GM23338 (cell line): Measurements from ENCODE around the gene DBT. TPM values are rescaled to one million over a fixed set of nuclear protein-coding genes. Genes with fewer than 3 reads are reported as not detected.
"Not testable (repeated sequence)": the region's sequence is repeated elsewhere in the genome, so short reads cannot be mapped to it uniquely, and the experiment has no call there.

Source experiments
- ATAC-seq: fragments of 200-7000 bp; cut with Tn5 transposase; 3 replicates; pipeline ENCODE4 v1.9.1; 2020
- DNase-seq: peaks from one replicate; pipeline ENCODE4 v3.0.0-alpha.2; 2015; ENCODE audit warnings: low spot score
- H2AFZ ChIP-seq: fragments of 200-600 bp; sonication (generic); 2 replicates; pipeline ENCODE4 v1.8.0; 2016; ENCODE audit warnings: antibody characterized with exemption, mild to moderate bottlenecking, moderate library complexity
- H3F3A ChIP-seq: fragments of 200-600 bp; sonication (generic); replicated peaks from 2 replicates; pipeline ENCODE4 v1.8.0; 2017; ENCODE audit warnings: antibody characterized with exemption, mixed run types, low read depth
- H3K27ac ChIP-seq: fragments of 200-600 bp; sonication (generic); 2 replicates; pipeline ENCODE4 v1.6.1; 2016; ENCODE audit warnings: low read depth
- H3K27me3 ChIP-seq: fragments of 200-600 bp; sonication (generic); 2 replicates; pipeline ENCODE4 v1.8.0; 2016; ENCODE audit warnings: mild to moderate bottlenecking, mixed run types, moderate library complexity; ENCODE audit not compliant: insufficient read depth
- H3K36me3 ChIP-seq: fragments of 200-600 bp; sonication (generic); 2 replicates; pipeline ENCODE4 v1.8.0; 2016; ENCODE audit warnings: mild to moderate bottlenecking; ENCODE audit not compliant: insufficient read depth
- H3K4me1 ChIP-seq: fragments of 200-600 bp; sonication (generic); 2 replicates; pipeline ENCODE4 v1.8.0; 2016; ENCODE audit warnings: mild to moderate bottlenecking, moderate library complexity; ENCODE audit not compliant: insufficient read depth
- H3K4me2 ChIP-seq: fragments of 200-600 bp; sonication (generic); 2 replicates; pipeline ENCODE4 v1.7.1; 2017; ENCODE audit warnings: mixed run types
- H3K4me3 ChIP-seq: fragments of 200-600 bp; sonication (generic); 2 replicates; pipeline ENCODE4 v1.6.1; 2016; ENCODE audit warnings: mixed run types
- H3K79me2 ChIP-seq: fragments of 200-600 bp; sonication (generic); replicated peaks from 2 replicates; pipeline ENCODE4 v1.8.0; 2017; ENCODE audit warnings: mild to moderate bottlenecking; ENCODE audit not compliant: insufficient read depth
- H3K9me2 ChIP-seq: fragments of 200-600 bp; sonication (generic); 2 replicates; pipeline ENCODE4 v1.8.0; 2017; ENCODE audit not compliant: insufficient read depth
- H4K20me1 ChIP-seq: fragments of 200-600 bp; sonication (generic); replicated peaks from 2 replicates; pipeline ENCODE4 v1.8.0; 2017; ENCODE audit warnings: mild to moderate bottlenecking; ENCODE audit not compliant: insufficient read depth
- H3K27ac Mint-ChIP-seq: 2 replicates; pipeline ENCODE4 v1.8.0; 2020; ENCODE audit warnings: inconsistent platforms, mild to moderate bottlenecking, moderate library complexity, mixed read lengths
- H3K27me3 Mint-ChIP-seq: 3 replicates; pipeline ENCODE4 v1.8.0; 2022; ENCODE audit warnings: low read depth, mild to moderate bottlenecking, moderate library complexity, mixed read lengths, inconsistent platforms; ENCODE audit not compliant: insufficient read depth, poor library complexity
- H3K36me3 Mint-ChIP-seq: 3 replicates; pipeline ENCODE4 v1.8.0; 2021; ENCODE audit warnings: low read depth, mild to moderate bottlenecking, inconsistent platforms, moderate library complexity, mixed read lengths
- H3K4me1 Mint-ChIP-seq: 3 replicates; pipeline ENCODE4 v1.8.0; 2020; ENCODE audit warnings: mild to moderate bottlenecking, inconsistent platforms, mixed read lengths
- H3K4me3 Mint-ChIP-seq: 3 replicates; pipeline ENCODE4 v1.8.0; 2021; ENCODE audit warnings: moderate library complexity, mild to moderate bottlenecking, inconsistent platforms, mixed read lengths
- H3K9me3 Mint-ChIP-seq: 3 replicates; pipeline ENCODE4 v1.8.0; 2020; ENCODE audit warnings: moderate library complexity, mild to moderate bottlenecking, inconsistent platforms, mixed read lengths
- CREB1 ChIP-seq: fragments of 250-450 bp; sonication (Bioruptor Pico); IDR thresholded peaks from 2 replicates; pipeline ENCODE4 v1.5.0; 2020; ENCODE audit warnings: low read depth, mild to moderate bottlenecking, moderate library complexity
- JUNB ChIP-seq: IDR thresholded peaks from one replicate; pipeline ENCODE4 v1.6.1; 2016; ENCODE audit warnings: antibody characterized with exemption; ENCODE audit not compliant: unreplicated experiment
- NANOG ChIP-seq: IDR thresholded peaks from 2 replicates; pipeline ENCODE4 v1.6.1; 2016; ENCODE audit warnings: antibody characterized with exemption, borderline replicate concordance
- ZNF114 ChIP-seq: fragments of 250-450 bp; sonication (Bioruptor Pico); IDR thresholded peaks from 2 replicates; pipeline ENCODE4 v1.5.0; 2020; ENCODE audit warnings: mild to moderate bottlenecking, moderate library complexity
- ZNF331 ChIP-seq: fragments of 250-450 bp; sonication (Bioruptor Pico); IDR thresholded peaks from 2 replicates; pipeline ENCODE4 v1.5.0; 2020; ENCODE audit warnings: low read depth, mild to moderate bottlenecking, moderate library complexity
- polyA plus RNA-seq: library from polyadenylated mRNA; unstranded; fragments of >200 nt; fragmentation: Nextera tagmentation; extraction: Ambion mirVana; gene quantifications from 2 replicates; pipeline ENCODE4 v1.2.1, GENCODE V29; 2016
- total RNA-seq: library from RNA; depleted of rRNA; stranded (reverse); fragments of >200 nt; shearing (Covaris generic); gene quantifications from 2 replicates; pipeline ENCODE4 v1.2.3, GENCODE V29; 2014
- TF ChIP-seq, protein P1 (sequence below): fragments of 250-450 bp; sonication (Bioruptor Pico); IDR thresholded peaks from 2 replicates; pipeline ENCODE4 v1.5.0; 2020; ENCODE audit warnings: mild to moderate bottlenecking, moderate library complexity
- TF ChIP-seq, protein P2 (sequence below): IDR thresholded peaks from one replicate; pipeline ENCODE4 v1.6.1; 2018; ENCODE audit warnings: antibody characterized with exemption; ENCODE audit not compliant: unreplicated experiment
- TF ChIP-seq, protein P3 (sequence below): IDR thresholded peaks from 2 replicates; pipeline ENCODE4 v1.6.1; 2016; ENCODE audit warnings: antibody characterized with exemption
- TF ChIP-seq, protein P4 (sequence below), 2 experiments: fragments of 200-600 bp in 1 of 2; sonication (generic) in 1 of 2; conservative IDR thresholded peaks; 2 replicates each; pipeline versions ENCODE4 v1.5.1 to v1.6.1; 2016 to 2017; ENCODE audit warnings: antibody characterized with exemption in 2 of 2, low read depth in 2 of 2, mild to moderate bottlenecking in 2 of 2, moderate library complexity in 1 of 2

The DBT gene
- total and polyA plus RNA-seq, 2 experiments from 2014 or later: 8.1 to 14.7 TPM

DNA sequence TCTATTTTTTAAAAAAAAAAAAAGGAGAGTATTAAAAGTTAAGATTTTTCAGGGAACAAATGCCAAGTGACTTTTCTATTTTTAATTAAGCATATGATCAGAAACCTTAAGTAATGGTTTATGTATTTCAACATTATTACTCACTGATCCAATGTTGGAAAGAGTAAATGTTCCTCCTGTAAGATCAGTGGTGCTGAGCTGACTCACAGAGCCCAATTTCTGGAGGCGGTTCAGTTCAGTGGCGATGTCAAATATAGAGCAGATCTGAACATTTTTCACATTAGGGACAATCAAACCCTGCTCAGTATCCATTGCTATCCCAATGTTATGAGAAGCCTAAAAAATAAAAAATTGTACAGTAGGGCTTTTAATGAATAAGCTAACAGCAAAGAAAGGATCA, 43.3 kb downstream of the DBT start:
- no peak for TF ChIP-seq CREB1
- TF ChIP-seq JUNB: no peak
- TF ChIP-seq NANOG: no peak
- TF ChIP-seq, protein P1, sequence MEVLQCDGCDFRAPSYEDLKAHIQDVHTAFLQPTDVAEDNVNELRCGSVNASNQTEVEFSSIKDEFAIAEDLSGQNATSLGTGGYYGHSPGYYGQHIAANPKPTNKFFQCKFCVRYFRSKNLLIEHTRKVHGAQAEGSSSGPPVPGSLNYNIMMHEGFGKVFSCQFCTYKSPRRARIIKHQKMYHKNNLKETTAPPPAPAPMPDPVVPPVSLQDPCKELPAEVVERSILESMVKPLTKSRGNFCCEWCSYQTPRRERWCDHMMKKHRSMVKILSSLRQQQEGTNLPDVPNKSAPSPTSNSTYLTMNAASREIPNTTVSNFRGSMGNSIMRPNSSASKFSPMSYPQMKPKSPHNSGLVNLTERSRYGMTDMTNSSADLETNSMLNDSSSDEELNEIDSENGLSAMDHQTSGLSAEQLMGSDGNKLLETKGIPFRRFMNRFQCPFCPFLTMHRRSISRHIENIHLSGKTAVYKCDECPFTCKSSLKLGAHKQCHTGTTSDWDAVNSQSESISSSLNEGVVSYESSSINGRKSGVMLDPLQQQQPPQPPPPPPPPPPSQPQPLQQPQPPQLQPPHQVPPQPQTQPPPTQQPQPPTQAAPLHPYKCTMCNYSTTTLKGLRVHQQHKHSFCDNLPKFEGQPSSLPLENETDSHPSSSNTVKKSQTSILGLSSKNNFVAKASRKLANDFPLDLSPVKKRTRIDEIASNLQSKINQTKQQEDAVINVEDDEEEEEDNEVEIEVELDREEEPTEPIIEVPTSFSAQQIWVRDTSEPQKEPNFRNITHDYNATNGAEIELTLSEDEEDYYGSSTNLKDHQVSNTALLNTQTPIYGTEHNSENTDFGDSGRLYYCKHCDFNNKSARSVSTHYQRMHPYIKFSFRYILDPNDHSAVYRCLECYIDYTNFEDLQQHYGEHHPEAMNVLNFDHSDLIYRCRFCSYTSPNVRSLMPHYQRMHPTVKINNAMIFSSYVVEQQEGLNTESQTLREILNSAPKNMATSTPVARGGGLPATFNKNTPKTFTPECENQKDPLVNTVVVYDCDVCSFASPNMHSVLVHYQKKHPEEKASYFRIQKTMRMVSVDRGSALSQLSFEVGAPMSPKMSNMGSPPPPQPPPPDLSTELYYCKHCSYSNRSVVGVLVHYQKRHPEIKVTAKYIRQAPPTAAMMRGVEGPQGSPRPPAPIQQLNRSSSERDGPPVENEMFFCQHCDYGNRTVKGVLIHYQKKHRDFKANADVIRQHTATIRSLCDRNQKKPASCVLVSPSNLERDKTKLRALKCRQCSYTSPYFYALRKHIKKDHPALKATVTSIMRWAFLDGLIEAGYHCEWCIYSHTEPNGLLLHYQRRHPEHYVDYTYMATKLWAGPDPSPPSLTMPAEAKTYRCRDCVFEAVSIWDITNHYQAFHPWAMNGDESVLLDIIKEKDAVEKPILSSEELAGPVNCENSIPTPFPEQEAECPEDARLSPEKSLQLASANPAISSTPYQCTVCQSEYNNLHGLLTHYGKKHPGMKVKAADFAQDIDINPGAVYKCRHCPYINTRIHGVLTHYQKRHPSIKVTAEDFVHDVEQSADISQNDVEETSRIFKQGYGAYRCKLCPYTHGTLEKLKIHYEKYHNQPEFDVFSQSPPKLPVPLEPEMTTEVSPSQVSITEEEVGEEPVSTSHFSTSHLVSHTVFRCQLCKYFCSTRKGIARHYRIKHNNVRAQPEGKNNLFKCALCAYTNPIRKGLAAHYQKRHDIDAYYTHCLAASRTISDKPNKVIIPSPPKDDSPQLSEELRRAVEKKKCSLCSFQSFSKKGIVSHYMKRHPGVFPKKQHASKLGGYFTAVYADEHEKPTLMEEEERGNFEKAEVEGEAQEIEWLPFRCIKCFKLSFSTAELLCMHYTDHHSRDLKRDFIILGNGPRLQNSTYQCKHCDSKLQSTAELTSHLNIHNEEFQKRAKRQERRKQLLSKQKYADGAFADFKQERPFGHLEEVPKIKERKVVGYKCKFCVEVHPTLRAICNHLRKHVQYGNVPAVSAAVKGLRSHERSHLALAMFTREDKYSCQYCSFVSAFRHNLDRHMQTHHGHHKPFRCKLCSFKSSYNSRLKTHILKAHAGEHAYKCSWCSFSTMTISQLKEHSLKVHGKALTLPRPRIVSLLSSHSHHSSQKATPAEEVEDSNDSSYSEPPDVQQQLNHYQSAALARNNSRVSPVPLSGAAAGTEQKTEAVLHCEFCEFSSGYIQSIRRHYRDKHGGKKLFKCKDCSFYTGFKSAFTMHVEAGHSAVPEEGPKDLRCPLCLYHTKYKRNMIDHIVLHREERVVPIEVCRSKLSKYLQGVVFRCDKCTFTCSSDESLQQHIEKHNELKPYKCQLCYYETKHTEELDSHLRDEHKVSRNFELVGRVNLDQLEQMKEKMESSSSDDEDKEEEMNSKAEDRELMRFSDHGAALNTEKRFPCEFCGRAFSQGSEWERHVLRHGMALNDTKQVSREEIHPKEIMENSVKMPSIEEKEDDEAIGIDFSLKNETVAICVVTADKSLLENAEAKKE (CRISPR knock-in tag): no peak
- TF ChIP-seq ZNF331 (CRISPR knock-in tag): no peak
- TF ChIP-seq, protein P2, sequence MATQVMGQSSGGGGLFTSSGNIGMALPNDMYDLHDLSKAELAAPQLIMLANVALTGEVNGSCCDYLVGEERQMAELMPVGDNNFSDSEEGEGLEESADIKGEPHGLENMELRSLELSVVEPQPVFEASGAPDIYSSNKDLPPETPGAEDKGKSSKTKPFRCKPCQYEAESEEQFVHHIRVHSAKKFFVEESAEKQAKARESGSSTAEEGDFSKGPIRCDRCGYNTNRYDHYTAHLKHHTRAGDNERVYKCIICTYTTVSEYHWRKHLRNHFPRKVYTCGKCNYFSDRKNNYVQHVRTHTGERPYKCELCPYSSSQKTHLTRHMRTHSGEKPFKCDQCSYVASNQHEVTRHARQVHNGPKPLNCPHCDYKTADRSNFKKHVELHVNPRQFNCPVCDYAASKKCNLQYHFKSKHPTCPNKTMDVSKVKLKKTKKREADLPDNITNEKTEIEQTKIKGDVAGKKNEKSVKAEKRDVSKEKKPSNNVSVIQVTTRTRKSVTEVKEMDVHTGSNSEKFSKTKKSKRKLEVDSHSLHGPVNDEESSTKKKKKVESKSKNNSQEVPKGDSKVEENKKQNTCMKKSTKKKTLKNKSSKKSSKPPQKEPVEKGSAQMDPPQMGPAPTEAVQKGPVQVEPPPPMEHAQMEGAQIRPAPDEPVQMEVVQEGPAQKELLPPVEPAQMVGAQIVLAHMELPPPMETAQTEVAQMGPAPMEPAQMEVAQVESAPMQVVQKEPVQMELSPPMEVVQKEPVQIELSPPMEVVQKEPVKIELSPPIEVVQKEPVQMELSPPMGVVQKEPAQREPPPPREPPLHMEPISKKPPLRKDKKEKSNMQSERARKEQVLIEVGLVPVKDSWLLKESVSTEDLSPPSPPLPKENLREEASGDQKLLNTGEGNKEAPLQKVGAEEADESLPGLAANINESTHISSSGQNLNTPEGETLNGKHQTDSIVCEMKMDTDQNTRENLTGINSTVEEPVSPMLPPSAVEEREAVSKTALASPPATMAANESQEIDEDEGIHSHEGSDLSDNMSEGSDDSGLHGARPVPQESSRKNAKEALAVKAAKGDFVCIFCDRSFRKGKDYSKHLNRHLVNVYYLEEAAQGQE: no peak
- TF ChIP-seq, protein P3, sequence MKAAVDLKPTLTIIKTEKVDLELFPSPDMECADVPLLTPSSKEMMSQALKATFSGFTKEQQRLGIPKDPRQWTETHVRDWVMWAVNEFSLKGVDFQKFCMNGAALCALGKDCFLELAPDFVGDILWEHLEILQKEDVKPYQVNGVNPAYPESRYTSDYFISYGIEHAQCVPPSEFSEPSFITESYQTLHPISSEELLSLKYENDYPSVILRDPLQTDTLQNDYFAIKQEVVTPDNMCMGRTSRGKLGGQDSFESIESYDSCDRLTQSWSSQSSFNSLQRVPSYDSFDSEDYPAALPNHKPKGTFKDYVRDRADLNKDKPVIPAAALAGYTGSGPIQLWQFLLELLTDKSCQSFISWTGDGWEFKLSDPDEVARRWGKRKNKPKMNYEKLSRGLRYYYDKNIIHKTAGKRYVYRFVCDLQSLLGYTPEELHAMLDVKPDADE: no peak
- TF ChIP-seq ZNF114 (CRISPR knock-in tag): no peak
- TF ChIP-seq, protein P4, sequence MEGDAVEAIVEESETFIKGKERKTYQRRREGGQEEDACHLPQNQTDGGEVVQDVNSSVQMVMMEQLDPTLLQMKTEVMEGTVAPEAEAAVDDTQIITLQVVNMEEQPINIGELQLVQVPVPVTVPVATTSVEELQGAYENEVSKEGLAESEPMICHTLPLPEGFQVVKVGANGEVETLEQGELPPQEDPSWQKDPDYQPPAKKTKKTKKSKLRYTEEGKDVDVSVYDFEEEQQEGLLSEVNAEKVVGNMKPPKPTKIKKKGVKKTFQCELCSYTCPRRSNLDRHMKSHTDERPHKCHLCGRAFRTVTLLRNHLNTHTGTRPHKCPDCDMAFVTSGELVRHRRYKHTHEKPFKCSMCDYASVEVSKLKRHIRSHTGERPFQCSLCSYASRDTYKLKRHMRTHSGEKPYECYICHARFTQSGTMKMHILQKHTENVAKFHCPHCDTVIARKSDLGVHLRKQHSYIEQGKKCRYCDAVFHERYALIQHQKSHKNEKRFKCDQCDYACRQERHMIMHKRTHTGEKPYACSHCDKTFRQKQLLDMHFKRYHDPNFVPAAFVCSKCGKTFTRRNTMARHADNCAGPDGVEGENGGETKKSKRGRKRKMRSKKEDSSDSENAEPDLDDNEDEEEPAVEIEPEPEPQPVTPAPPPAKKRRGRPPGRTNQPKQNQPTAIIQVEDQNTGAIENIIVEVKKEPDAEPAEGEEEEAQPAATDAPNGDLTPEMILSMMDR (conservative IDR thresholded peaks at IDR 0.05; ENCODE audit: low read depth in 2 of 2): no peak
- Histone ChIP-seq H3K9me2 (no peaks in the 10 kb centered on the region), H3F3A (no peaks in the 10 kb centered on the region), H4K20me1 (peaks cover 6% of the 10 kb centered on the region; the same call in 1 of the 2 replicates), H3K4me2 (no peak overlapping the region), H3K36me3 (peaks cover 32% of the 10 kb centered on the region; the same call in 1 of the 2 replicates), H3K79me2 (peaks cover 10% of the 10 kb centered on the region; the same call in 1 of the 2 replicates), H3K4me3 (no peak overlapping the region), H3K4me1 (no peaks in the 10 kb centered on the region), H3K27me3 (no peaks in the 10 kb centered on the region), H2AFZ (no peak overlapping the region), H3K27ac (no peak overlapping the region)
- Mint-ChIP-seq H3K27me3 (peaks cover under 1% of the 10 kb centered on the region), H3K9me3 (peaks cover 11% of the 10 kb centered on the region), H3K36me3 (peaks cover 67% of the 10 kb centered on the region), H3K27ac (no peak overlapping the region), H3K4me3 (no peak overlapping the region), H3K4me1 (peaks cover 1% of the 10 kb centered on the region; the same call in 2 of the 3 replicates)
- DNase-seq (no peak), ATAC-seq (no peak)

DNA sequence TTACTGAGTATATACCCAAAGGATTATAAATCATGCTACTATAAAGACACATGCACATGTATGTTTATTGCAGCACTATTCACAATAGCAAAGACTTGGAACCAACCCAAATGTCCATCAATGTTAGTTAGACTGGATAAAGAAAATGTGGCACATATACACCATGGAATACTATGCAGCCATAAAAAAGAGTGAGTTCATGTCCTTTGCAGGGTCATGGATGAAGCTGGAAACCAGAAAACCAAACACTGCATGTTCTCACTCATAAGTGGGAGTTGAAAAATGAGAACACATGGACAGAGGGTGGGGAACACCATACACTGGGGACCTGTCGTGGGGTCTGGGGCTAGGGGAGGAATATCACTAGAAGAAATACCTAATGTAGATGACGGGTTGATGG, 44.0 kb downstream of the DBT start:
- H4K20me1 ChIP-seq, H3K4me1 Mint-ChIP-seq, H3K27ac ChIP-seq, H3K4me1 ChIP-seq, H2AFZ ChIP-seq, H3K27ac Mint-ChIP-seq, H3K79me2 ChIP-seq, H3K27me3 ChIP-seq, H3K4me3 Mint-ChIP-seq, H3K4me2 ChIP-seq, H3K9me2 ChIP-seq, ATAC-seq, DNase-seq, H3K27me3 Mint-ChIP-seq, H3K4me3 ChIP-seq, H3F3A ChIP-seq: not testable (repeated sequence)
- Mint-ChIP-seq H3K9me3 (peaks cover 11% of the 10 kb centered on the region), H3K36me3 (peaks cover 67% of the 10 kb centered on the region)
- peaks cover 36% of the 10 kb centered on the region; the same call in 1 of the 2 replicates for H3K36me3 ChIP-seq
